Measurements from ENCODE around the gene RRP15.

Gene RRP15

DNA sequence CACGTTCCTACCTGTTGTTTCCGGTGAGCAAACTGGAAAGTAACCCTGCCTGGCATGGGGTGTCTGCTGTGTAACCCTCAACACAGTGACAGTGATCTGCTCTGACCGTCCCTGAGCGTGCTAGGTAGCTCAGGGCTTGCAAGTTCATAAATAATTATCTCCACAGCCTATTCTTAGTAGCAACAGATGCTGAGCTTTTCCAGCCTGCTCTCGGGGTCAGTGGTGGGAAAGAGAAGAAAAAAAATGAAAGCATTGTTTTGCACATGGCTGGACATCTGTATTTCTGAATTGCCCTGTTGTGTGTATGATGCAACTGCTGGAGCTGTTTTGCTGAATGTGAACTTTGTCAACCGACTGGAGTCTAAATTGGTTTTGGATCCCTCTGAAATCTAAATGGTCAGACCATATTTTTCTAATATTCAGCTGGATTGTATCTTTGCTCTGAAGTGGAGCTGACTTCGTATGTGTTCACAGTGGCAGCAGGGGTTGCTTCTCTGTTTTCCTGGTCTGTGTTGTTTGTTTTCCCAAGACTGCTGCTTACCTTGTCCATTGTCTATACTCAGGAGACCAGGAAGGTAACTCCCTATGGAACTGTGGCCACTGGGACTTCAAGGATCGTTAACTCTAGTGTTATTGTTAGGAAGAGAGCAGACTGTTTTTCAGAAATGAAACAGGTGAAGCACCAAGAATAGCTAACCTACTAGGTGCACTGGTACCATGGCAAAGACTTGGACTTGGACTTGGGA is 87.0 kb downstream of the RRP15 start:
- H3K27ac Mint-ChIP-seq, result peak overlapping the region; percentile 75 to 94 (median 93)
- H3K4me3 Mint-ChIP-seq, result peak overlapping the region in 2 of 3 experiments; percentile 32 to 74
- H3K27me3 Mint-ChIP-seq (ENCODE audit: low read depth), result no peaks in the 10 kb centered on the region
- peaks cover 84% of the 10 kb centered on the region for H3K4me1 Mint-ChIP-seq
- no peaks in the 10 kb centered on the region for H3K9me3 Mint-ChIP-seq
- peaks cover 27% of the 10 kb centered on the region for H3K36me3 Mint-ChIP-seq (ENCODE audit: low read depth)
- TF ChIP-seq, protein P1, sequence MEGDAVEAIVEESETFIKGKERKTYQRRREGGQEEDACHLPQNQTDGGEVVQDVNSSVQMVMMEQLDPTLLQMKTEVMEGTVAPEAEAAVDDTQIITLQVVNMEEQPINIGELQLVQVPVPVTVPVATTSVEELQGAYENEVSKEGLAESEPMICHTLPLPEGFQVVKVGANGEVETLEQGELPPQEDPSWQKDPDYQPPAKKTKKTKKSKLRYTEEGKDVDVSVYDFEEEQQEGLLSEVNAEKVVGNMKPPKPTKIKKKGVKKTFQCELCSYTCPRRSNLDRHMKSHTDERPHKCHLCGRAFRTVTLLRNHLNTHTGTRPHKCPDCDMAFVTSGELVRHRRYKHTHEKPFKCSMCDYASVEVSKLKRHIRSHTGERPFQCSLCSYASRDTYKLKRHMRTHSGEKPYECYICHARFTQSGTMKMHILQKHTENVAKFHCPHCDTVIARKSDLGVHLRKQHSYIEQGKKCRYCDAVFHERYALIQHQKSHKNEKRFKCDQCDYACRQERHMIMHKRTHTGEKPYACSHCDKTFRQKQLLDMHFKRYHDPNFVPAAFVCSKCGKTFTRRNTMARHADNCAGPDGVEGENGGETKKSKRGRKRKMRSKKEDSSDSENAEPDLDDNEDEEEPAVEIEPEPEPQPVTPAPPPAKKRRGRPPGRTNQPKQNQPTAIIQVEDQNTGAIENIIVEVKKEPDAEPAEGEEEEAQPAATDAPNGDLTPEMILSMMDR (IDR thresholded peaks at IDR 0.05; ENCODE audit: unreplicated experiment in 3 of 3), result no peak

DNA sequence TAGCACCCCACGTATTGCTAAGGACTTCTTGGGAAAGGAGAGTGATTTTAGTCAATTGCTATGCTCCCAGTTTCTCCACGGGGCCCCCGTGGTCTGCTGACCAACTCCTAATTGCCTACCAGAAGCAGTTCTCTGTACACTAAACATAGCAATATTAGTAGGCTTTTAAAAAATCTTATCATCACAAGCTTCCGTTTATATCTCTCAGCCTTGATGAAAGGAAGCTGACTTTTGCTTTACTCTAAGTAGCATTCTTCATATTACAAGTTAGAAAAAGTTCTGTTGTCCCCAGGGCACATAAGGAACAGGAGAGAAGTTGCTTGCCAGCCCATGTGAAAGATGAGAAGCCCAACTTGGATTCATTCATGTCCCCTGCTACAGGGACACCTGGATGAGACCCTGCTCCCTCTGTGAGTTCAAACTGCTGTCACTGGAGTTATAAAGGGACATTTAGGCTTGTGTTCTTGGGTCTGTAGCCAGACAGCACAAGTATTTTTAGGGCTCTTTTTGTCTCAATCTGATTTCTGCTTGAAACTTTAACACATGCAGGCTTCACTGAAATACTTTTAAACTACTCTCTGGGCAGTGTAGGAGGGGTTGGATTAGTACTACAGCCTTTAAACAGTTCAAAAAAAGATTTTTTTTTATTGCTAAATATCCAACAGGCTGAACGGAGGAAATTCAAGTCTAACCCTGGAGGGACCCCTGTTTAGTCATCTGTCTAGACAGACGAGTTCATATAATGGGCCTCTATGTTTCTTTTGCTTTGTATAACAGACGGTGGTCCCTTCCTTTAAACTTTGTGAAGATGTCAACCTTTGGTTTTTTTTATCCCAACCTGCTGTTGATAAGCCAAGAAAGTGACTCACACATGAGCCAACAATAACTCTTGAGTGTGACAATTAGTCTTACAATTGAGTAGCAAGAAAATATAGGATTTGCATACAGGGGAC is 89.6 kb downstream of the RRP15 start:
- peak overlapping the region in 2 of 3 experiments; percentile 4 to 42 for H3K4me3 Mint-ChIP-seq
- TF ChIP-seq, protein P1 (IDR thresholded peaks at IDR 0.05; ENCODE audit: unreplicated experiment in 3 of 3), result no peak
- H3K9me3 Mint-ChIP-seq, result no peaks in the 10 kb centered on the region
- H3K27ac Mint-ChIP-seq, result peak overlapping the region; percentile 92 to 96 (median 94)
- H3K36me3 Mint-ChIP-seq (ENCODE audit: low read depth), result peaks cover 14% of the 10 kb centered on the region
- H3K27me3 Mint-ChIP-seq (ENCODE audit: low read depth), result no peaks in the 10 kb centered on the region
- peaks cover 85% of the 10 kb centered on the region for H3K4me1 Mint-ChIP-seq

DNA sequence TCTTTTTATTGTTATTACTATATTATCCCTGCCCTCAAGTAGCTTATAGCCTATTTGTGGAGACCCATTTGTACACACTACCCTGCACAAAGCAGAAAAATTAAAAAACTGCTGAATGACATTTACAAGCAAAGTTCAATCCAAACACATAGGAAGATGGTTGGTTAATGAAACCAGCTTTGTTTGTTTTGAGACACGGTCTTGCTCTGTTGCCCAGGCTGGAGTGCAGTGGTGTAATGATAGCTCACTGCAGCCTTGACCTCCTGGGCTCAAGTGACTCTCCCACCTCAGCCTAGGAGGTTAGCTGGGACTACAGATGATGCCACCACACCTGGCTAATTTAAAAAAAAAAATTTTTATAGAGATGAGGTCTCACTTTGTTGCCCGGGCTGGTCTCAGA is 91.6 kb downstream of the RRP15 start:
- Mint-ChIP-seq H3K4me3 (no peak overlapping the region), H3K36me3 (ENCODE audit: low read depth) (peaks cover 7% of the 10 kb centered on the region), H3K9me3 (no peaks in the 10 kb centered on the region), H3K27me3 (ENCODE audit: low read depth) (no peaks in the 10 kb centered on the region), H3K4me1 (peaks cover 85% of the 10 kb centered on the region), H3K27ac (peak overlapping the region in 2 of 3 experiments; percentile 82 to 94)
- TF ChIP-seq, protein P1 (IDR thresholded peaks at IDR 0.05; ENCODE audit: unreplicated experiment in 3 of 3), result no peak

DNA sequence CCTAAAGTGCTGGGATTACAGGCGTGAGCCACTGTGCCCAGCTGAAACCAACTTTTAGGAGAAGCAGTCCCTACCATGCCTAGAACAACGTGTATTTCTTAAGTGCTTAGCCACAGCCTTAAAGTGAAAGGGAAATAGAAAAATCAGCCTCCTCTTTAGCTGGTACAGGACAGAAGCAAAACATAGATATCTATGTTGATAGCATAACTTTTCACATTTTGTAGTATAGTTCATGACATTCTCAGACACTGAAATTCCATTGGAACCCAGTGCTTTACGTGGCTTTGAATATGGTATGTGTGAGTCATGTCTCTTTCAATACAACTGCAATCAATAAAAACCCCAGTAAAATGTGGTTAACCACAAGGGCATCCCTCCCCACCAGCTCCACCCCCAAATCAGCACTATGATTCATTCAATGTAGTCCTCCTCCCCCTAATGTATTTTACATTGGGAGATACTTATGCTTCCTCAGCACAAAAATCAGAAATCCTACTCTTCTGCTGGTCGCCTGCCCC is 92.1 kb downstream of the RRP15 start:
- H3K9me3 Mint-ChIP-seq, result no peaks in the 10 kb centered on the region
- TF ChIP-seq, protein P1 (IDR thresholded peaks at IDR 0.05; ENCODE audit: unreplicated experiment in 3 of 3), result no peak

DNA sequence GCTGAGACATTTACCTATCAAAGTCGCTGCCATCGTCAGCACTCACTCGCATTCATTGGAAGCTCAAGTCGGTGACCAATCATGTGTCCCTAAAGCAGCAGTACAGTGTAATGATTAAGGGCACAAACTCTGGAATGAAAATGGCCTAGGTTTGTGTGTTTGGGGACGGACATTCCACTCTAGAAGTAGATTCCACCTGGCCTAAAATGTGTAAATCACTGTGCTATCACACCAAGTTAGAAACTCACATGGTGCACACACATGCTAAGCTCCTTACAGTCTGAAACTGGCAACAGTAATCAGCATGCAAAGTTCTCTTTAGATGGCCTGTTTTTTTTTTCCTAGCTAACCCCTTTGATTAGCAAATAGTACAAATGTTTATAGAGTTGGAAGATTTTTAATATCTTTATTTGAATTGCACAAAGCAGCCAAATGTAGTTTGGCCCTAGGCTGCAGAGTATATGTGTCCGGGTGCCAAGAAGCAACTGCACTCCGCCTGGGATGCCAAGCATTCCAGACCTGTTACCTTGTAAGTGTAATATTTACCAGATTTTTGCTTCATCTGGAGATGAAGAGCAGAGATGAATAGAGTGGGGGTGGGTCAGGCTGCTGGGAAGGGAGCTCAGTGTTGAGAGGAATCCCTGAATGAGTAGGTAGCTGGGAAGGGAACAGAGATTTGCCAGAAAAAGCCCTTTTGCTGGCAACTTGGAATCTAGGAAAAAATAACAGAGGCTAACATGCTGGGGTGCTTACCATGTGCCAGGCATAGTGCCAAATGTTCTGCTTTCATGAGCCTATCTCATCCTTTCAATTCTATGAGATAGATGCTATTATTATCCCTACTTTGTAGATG is 95.3 kb downstream of the RRP15 start:
- H3K9me3 Mint-ChIP-seq, result no peaks in the 10 kb centered on the region
- H3K27me3 Mint-ChIP-seq (ENCODE audit: low read depth), result no peaks in the 10 kb centered on the region
- H3K4me1 Mint-ChIP-seq, result peaks cover 82% of the 10 kb centered on the region
- TF ChIP-seq, protein P1 (IDR thresholded peaks at IDR 0.05; ENCODE audit: unreplicated experiment in 3 of 3), result no peak
- H3K4me3 Mint-ChIP-seq, result no peak overlapping the region
- H3K36me3 Mint-ChIP-seq (ENCODE audit: low read depth), result peaks cover 7% of the 10 kb centered on the region
- H3K27ac Mint-ChIP-seq, result peak overlapping the region; percentile 5 to 82 (median 78)

More for the DNA sequence above, 92.1 kb downstream of the RRP15 start:
- Mint-ChIP-seq H3K27me3 (ENCODE audit: low read depth) (no peaks in the 10 kb centered on the region), H3K36me3 (ENCODE audit: low read depth) (peaks cover 7% of the 10 kb centered on the region), H3K4me1 (peaks cover 85% of the 10 kb centered on the region), H3K4me3 (no peak overlapping the region), H3K27ac (peak overlapping the region in 2 of 3 experiments; percentile 82 to 94)
